Ovary (tissue), 3 donors: ENCODE measurements around the gene COX10.

ENCODE experiments used
- CTCF ChIP-seq, 3 donors: fragments of 450-650 bp in 2 of 3; fragments of 200-600 bp in 1 of 3; IDR thresholded peaks; one replicate each; pipeline versions ENCODE4 v1.5.1 to v1.8.0; 2016 to 2022; ENCODE audit warnings: antibody characterized with exemption in 3 of 3, mild to moderate bottlenecking in 1 of 3
- EP300 ChIP-seq: sonication (generic); formaldehyde crosslinking; IDR thresholded peaks from one replicate; pipeline ENCODE4 v1.6.1; 2017; ENCODE audit warnings: antibody characterized with exemption
- POLR2A ChIP-seq: fragments of 450-650 bp; IDR thresholded peaks from one replicate; pipeline ENCODE4 v1.6.1; 2017; ENCODE audit warnings: antibody characterized with exemption, mild to moderate bottlenecking, moderate library complexity
- donor health status: DM: no; HTN: no; CAD: no.

GRCh38 chr17:14134456-14134855 is 65.2 kb downstream of the COX10 start:
- TF ChIP-seq CTCF (IDR thresholded peaks at IDR 0.05) (no peak), POLR2A (no peak), EP300 (no peak)
